ENCODE results near the gene GDI1.
A peak's percentile ranks its signal among the peaks of the same experiment; 100 is the strongest.

The GDI1 gene

DNA sequence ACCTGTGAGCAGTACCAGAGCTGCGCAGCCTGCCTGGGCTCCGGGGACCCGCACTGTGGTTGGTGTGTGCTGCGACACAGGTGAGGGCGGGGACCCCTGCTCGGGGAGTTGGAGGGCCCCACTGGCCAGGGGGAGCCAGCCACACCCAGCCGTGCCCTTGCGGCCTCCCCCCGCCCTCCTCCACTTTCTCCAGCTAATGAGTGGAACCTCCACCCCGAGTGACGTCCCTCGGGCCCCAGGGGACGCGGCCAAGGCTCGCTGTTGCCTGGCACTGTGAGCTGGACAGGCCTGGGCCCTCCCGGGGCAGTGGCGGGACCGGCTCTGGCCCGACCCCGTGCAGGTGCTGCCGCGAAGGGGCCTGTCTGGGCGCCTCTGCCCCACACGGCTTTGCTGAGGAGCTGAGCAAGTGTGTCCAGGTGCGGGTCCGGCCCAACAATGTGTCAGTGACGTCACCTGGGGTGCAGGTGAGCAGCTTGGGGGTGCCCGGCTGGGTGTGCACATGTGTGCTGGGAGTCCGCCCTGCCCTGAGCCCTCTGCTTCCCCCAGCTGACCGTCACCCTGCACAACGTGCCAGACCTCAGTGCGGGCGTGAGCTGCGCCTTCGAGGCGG is 26.8 kb downstream of the GDI1 start:
- DNase-seq = no peak

DNA sequence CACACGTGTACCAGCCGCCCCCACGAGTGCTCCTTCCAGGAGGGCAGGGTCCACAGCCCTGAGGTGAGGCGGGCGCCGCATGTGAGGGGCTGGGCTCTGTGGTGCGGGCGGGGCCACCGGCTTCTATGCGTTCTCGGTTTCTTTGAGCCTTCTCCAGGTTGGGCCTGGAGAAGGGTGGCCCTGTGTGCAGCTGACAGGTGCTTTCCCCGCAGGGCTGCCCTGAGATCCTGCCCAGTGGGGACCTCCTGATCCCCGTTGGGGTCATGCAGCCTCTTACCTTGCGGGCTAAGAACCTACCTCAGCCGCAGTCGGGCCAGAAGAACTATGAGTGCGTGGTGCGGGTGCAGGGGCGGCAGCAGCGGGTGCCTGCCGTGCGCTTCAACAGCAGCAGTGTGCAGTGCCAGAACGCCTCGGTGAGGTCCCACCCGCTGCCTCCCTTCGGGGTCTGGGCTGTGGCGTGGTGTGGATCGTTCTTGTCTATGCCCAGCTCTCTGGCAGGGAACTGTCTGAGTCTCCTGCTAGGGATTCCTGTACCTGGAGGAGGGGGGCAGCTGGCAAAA is 27.9 kb downstream of the GDI1 start:
- no peak for DNase-seq

DNA sequence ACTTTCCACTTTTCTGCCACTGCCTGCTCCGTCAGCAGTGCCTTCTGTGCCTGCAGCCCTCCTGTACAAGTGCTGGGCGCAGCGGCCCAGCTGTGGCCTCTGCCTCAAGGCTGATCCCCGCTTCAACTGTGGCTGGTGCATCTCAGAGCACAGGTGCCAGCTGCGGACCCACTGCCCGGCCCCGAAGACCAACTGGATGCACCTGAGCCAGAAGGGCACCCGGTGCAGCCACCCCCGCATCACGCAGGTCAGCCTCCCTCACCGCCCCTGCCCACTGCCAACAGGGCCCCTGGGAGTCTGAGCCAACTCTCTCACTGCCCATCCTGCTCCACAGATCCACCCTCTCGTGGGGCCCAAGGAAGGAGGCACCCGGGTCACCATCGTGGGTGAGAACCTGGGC is 28.6 kb downstream of the GDI1 start:
- no peak for DNase-seq

DNA sequence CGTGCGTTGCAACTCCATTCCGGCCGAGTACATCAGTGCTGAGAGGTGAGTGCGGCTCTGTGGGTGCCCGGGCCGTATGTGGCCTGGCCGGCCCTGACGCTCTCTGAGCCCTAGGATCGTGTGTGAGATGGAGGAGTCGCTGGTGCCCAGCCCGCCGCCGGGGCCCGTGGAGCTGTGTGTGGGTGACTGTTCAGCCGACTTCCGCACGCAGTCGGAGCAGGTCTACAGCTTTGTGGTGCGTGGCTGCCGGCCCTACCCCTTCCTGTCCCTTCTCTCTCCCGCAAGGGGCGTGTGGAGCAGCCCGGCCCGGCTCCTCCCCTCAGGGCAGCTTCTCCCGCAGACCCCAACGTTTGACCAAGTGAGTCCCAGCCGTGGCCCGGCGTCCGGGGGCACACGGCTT is 29.1 kb downstream of the GDI1 start:
- DNase-seq = no peak

DNA sequence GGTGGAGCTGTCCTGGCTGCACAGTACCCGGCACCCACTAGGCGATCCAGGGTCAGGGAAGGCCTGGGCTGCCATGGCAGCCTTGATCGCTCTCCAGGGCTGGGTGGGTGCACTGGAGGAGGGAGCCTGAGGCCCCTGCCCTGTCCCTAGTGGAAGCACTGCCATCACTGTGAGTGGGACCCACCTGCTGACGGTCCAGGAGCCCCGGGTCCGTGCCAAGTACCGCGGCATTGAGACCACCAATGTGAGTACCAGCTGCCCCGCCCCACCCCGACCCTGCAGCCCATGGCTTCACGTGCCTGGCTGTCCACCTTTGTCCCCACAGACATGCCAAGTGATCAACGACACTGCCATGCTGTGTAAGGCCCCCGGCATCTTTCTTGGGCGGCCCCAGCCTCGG is 30.0 kb downstream of the GDI1 start:
- no peak for DNase-seq

DNA sequence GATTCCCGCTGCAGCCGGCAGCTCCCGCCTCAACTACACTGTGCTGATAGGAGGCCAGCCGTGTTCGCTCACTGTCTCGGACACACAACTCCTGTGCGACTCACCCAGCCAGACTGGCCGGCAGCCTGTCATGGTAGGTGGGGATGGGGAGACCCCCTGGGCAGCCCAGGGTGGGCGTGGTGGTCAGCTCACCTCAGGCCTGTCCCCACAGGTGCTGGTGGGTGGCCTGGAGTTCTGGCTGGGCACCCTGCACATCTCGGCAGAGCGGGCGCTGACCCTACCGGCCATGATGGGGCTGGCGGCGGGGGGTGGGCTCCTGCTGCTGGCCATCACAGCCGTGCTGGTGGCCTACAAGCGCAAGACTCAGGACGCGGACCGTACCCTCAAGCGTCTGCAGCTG is 30.6 kb downstream of the GDI1 start:
- DNase-seq = no peak

DNA sequence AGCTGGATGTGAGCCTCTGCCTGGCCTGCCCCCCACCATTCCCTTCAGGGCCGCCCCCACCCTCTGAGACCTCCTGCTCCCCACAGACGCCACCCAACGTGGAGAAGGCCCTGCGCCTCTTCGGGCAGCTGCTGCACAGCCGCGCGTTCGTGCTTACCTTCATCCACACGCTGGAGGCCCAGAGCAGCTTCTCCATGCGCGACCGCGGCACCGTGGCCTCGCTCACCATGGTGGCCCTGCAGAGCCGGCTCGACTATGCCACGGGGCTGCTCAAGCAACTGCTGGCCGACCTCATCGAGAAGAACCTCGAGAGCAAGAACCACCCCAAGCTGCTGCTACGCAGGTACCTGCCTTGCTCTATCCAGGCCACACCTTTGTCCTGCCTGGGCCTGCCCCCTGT is 31.3 kb downstream of the GDI1 start:
- no peak for DNase-seq

DNA sequence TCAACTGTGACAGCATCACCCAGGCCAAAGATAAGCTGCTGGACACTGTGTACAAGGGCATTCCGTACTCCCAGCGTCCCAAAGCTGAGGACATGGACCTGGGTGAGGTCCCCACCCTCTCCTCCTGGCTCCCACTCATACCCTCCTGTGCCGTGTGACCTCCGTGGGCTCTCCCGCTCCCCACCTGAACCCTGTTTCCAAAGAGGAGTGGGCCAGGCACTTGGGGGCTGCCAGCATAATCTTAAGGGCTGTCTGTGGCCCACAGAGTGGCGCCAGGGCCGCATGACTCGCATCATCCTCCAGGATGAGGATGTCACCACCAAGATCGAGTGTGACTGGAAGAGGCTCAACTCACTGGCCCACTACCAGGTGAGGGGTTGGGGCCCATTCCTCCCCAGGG is 32.2 kb downstream of the GDI1 start:
- DNase-seq = no peak

DNA sequence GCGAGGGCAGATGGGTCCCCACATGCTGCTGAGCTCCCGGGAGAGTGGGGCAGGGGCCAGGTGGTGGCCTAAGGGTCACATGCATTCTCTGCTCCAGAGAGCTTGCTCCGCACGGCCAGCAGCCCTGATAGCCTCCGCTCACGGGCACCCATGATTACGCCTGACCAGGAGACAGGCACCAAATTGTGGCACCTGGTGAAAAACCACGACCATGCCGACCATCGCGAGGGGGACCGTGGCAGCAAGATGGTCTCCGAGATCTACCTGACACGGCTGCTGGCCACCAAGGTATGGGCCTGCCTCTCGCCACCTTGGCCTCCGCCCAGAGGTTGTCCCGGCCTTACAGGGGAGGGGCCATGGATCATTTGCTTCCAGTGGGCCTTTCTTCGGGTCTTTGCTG is 32.9 kb downstream of the GDI1 start:
- no peak for DNase-seq

DNA sequence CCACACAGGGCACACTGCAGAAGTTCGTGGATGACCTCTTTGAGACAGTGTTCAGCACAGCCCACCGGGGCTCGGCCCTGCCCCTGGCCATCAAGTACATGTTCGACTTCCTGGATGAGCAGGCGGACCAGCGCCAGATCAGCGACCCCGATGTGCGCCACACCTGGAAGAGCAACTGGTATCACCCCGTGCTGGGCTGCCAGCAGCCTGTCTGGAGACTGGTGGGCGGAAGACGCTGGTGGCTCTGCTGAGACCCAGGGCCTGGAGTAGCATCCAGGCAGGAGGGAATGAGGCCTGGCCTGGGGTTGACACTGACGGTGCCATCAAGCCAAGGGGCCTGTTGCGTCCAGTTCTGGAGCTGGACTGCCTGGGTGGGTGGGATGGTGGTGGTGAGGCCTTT is 33.5 kb downstream of the GDI1 start:
- no peak for DNase-seq

DNA sequence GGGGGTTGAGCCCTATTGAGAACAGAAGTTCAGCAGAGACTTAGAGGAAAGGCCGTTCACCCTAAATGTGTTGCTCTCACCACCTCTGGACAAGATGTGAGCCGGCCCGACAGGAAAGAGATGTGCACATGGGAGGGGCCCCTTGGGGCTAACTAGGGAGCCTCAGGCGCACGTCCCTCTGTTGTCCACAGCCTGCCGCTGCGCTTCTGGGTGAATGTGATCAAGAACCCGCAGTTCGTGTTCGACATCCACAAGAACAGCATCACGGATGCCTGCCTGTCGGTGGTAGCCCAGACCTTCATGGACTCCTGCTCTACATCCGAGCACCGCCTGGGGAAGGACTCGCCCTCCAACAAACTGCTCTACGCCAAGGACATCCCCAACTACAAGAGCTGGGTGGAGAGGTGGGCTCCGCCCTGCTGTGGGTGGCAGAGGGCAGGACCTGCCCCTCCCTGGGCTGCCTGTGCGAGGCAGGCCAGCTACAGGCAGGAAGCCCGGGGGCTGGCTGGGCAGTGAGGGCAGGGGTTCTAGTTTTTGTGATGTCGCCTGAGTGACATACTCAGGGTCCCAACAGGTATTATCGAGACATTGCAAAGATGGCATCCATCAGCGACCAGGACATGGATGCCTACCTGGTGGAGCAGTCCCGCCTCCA is 34.1 kb downstream of the GDI1 start:
- no peak for DNase-seq

DNA sequence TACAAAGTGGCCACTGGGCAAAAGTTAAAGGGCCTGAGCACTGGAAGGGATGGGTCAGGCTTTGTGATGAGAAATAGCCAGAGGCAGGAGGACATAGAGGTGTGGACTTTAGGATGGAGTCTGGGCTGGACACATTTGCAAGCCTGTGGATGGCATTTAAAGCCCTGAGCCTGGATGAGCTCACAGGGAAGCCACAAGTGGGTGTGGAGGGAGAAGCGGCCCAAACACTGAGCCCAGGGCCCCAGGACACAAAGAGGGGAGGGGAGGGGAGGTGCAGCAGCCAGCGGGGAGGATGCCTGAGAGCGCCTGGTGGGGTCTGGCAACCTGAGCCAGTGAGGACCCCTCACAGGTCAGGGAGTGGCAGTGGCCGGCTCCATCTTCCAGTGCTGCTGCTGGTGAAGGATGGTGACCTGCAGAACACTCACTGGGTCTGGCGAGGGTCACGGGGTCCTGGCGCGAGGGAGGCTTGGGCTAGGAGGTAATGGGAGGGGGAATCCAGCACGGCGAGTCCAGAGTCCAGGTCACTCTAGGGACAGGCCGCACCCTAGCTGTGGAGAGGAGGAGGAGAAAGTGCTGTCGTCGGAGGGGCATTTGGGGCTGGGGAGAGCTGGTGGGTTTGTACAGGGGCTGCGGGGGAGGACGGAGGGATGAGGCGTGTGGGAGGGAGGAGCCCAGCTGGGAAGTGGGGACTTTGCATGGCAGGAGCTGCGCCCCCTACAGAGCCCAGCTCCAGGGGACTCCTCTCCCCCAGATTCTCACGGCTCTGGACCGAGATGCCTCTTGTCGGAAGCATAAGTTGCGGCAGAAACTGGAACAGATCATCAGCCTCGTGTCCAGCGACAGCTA is 35.1 kb downstream of the GDI1 start:
- no peak for DNase-seq

DNA sequence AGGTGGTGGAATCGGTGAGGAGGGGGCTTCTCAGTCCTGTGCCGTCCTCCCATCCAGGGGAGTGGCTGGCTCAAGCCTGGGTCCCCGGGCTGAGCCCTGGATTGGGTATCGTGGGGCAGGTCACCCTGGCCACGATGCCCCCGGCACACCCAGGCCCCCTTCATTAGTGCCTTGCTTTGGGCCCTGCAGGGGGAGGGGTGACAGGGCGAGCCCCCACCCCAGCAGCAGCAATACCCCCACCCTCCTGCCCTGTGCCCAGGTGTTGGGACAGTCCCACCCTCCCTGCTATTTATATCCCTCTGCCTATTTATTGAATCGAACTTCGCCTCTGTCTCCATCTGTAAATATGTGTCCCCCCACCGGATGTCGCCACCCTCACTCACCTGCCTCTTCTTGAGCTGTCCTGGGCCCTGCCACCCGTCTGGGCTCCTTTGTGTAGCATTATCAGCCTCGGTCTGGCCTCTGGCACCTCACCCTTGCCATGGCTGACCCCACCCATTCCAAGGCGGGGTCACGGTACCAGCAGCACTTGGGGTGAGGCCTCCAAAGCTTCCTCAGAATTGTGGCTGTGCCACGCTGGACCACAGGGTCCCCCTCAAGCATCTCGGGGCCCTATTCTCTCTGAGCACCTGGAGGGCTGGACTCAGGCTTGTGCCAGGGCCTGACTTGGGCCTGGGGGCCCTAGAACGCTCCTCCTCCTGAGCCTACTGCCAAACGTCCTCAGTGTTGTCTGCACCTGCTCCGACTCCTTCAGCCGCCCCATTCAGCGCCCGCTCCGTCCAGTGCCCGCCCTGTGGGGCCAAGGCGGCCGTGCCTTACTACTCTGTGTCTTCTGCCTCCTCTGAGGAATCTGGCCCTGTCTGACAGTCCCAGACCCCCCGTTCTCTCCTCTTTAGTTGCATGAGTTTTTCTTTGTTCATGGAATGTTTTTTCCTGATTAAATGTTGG is 36.0 kb downstream of the GDI1 start:
- no peak for DNase-seq

DNA sequence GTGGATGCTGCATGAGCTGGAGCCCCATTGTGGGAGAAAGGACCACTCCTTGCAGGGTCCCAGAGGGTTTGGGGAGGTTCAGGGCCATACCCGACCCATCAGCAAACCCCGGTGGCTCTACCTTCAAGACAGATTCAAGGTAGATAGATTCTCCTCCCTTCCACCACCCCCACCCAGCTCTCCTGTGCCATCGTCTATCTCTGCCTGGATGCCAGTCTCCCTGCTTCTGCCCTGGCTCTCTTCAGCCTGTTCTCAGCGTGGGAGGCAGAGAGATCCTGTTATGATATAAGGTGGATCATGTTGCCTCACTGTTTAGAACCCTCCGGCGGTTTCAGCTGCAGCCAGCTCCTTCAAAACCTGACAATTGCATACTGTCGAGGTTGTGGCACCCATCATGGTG is 36.7 kb downstream of the GDI1 start:
- DNase-seq = no peak

DNA sequence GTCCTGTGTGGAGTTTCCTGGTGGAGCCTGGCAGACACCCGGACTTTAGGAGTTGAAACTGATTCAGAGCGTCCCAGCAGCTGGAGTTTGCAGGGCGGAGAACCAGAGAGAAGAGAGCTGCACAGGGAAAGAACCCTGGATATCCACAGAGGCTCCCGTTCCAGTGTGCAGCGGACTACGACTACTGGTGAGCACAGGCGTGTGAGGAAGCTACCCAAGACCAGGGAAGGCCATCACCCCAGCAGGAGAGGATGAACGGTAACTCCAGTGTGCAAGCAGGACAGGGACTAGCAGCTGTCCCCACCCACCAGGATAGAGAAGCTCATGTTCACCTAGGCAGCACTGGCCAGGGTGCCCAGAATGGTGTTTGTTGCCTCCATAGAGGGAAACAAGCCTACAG is 39.9 kb downstream of the GDI1 start:
- DNase-seq = no peak

DNA sequence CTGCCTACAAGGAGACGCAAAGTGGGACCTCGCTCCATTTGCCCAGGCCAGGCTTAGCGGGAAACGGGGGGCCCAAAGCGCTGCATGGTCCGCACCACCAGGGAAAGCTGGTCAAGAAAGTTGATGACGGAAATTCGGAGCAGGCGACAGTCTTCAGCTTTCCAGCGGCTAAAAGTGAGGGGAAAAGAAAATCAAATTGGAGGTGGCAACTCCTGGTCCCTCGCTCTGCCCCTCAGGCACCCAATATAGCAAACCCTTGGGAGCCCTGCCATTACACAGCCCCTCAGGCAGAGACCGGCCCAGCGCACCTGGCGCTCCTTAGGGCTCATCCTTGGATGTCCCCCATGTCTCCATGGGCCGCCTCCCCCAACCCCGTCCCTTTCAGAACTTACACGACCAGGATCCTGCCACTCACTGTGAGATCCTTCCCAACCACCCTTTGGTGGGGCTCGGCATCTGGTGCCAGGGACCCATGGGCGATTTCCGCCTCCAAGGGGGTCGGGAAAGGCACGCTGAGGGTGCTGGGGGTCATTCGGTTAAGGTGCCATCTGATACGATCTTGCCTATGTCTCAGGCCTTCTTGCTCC is 41.0 kb downstream of the GDI1 start:
- DNase-seq = no peak

DNA sequence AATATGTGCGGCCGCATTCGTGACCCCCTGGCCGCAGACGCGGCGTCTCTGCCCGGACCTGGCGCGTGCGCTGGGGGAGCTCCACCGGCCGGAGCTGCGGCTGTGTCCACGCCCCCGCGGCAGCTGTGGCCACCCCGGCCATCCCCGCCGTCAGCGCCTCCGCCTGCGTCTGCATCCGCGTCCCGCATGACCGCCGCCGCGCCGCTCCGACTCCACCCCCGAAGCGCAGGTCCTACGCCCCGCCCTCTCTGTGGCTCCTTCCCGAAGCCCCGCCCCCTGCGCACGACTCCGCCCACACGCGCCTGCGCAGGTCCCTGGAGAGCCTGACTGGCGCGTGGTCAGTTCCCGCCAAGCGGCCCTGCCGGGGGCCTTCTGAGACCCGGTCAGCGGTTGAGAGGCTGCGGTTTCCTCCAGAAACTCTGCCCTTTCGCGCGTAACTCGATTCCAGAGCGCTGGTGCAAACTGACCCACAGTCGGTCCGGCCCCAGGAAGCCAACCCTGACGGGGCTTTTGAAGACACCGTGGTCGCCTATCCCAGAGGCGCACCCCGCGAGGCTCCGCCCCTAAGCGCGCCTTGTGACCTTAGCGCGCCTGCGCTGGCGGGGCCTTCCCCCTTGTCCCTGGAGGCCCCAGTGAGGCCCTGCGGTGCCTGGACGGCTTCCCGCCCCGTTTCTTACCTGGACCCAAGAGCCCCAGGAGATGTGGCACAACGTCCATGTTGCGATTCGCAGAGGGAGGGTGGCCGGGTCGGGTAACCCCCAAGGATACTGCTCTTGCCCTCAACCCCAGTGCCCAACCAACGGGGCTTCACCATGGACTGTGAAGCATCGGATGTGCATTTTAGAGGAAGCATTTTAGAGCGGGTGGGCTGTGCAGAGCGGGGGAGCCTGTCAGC is 42.0 kb downstream of the GDI1 start, which contains the start of gene LAGE3:
Gene LAGE3, minus strand, starts transcription at position 554 of the 895 bp plus-strand sequence. Its CDS starts 366 bp downstream, at position 188.
- DNase-seq = peak; percentile 48 to 84

DNA sequence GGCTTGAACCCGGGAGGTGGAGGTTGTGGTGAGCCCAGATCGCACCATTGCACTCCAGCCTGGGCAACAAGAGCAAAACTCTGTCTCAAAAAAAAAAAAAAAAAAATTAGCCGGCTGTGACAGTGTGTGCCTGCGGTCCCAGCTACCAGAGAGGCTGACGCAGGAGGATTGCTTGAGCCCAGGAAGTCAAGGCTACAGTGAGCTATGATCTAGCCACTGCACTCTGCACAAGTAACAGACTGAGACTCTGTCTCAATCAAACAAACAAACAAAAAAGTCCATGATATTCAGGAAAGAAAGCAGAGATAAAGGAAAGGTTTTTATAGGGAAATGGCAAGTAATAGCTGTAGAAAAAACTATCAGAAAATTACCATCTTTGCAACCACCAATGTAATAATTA is 44.2 kb downstream of the GDI1 start:
- no peak for DNase-seq

DNA sequence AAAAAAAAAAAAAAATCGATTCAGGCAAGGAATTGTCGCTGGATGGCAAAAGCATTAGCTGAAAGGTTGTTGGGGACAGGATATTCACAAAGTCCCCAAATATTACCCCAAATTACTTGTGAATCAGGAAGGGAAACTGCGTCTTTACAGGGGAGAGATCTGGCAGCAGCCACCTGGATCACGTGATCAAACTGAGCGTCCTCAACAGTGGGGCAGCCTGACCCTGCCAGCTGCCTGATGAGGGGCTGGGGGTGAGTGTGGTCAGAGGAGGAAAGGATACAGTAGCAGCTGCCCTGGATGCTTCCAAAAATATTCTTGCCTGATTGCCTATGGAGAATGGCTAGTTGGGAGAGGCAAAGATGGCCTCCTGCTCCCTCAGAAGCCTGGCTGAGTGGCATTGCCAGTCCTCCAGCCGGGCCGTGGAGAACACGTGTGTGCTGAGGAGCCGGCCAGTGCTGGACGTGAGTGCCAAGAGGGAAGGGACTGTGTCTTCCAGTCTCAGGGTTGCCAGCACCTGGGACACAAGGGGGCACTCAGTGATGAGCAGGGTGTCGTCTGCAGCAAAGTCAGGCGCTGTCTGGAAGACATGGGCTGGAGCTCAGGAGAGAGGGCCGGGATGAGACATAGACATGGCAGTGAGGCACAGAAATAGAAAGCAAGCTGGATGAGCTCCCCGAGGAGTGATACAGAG is 45.1 kb downstream of the GDI1 start:
- DNase-seq = no peak

DNA sequence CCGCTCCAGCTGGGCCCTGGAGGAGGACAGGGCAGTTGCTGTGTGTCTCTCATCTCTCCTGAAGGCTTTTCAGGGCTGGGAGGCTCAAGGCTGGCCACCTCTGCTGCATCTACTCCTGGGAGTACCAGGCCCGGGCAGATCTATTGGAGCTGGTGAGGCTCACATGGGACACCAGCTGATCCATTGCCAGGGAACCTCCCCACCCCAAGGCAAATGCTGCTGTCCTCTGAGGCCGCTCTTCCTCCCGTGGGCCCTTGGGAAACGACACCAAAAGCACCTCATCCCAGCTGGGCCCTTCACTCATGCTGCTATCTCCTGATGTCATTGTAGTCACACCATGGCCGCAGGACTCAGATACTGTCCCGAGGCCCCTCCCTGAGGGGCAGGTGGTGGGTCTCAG is 45.8 kb downstream of the GDI1 start:
- no peak for DNase-seq

DNA sequence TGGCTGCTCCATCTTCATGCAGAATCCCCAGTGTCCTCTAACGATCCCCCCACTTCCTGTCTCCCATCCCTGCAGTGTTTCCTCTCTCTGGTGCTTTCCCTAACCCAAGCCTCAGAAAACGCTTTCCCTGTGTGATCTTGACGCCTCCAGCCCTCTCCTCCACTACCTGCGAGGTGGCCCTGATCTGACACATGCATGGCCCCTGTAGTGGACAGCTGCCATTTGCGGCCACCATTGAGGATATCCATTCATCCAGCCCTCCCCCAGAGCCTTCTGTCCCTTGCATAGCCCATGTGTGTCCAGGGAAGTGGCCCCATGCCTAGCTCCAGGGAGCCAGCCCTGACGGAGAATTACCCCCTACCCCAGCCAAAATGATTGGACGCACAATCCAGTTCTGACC is 46.4 kb downstream of the GDI1 start:
- no peak for DNase-seq

Data from SW 1271 (cell line).